Body of pancreas (tissue), 4 donors: ENCODE measurements around the gene DMGDH. TPM values are rescaled to one million over a fixed set of nuclear protein-coding genes. Genes with fewer than 3 reads are reported as not detected.

Experiments used
- ATAC-seq: fragments of 150-250 bp; one replicate; pipeline ENCODE4 v1.9.1; 2016
- DNase-seq, 4 donors: peaks; one replicate each; pipeline ENCODE4 v3.0.0-alpha.2; 2019
- H3K27ac ChIP-seq, 4 donors: fragments of 200-600 bp; sonication (generic); 1 replicate in 3 of 4; 2 replicates in 1 of 4; pipeline versions ENCODE4 v1.5.1 to v1.6.1; 2016 to 2019; ENCODE audit warnings: mild to moderate bottlenecking in 1 of 4, mixed read lengths in 1 of 4, moderate library complexity in 1 of 4
- H3K27me3 ChIP-seq, 2 donors: fragments of 200-600 bp; sonication (generic); one replicate each; pipeline ENCODE4 v1.6.0; 2016; ENCODE audit warnings: mild to moderate bottlenecking in 1 of 2
- H3K36me3 ChIP-seq, 2 donors: fragments of 200-600 bp; sonication (generic); replicated peaks in 1 of 2; 2 replicates each; pipeline ENCODE4 v1.5.1; 2016; ENCODE audit warnings: low read depth in 2 of 2; ENCODE audit not compliant: insufficient read depth in 1 of 2
- H3K4me1 ChIP-seq: fragments of 200-600 bp; sonication (generic); one replicate; pipeline ENCODE4 v1.6.0; 2016
- H3K4me3 ChIP-seq, 2 donors: fragments of 200-600 bp; sonication (generic); 1 replicate in 1 of 2; 2 replicates in 1 of 2; pipeline ENCODE4 v1.5.1; 2016 to 2019
- H3K9me3 ChIP-seq, 3 donors: fragments of 200-600 bp; sonication (generic); 1 replicate in 2 of 3; 2 replicates in 1 of 3; pipeline ENCODE4 v1.5.1; 2016
- POLR2A ChIP-seq, 3 donors: fragments of 450-650 bp; IDR thresholded peaks; one replicate each; pipeline ENCODE4 v1.6.1; 2016; ENCODE audit warnings: antibody characterized with exemption in 3 of 3, mild to moderate bottlenecking in 2 of 3
- WGBS, 2 donors: methylation state at CpG; one replicate each; pipeline ENCODE4 v1.1.5; 2017; 5-methylcytosine and 5-hydroxymethylcytosine counted together
- intact Hi-C: fragments of 100-400 bp; cut with DNase I; formaldehyde crosslinking; loops from one replicate; pipeline ENCODE4 v1.15.1; 2023
- total RNA-seq, 2 donors: library from RNA; depleted of rRNA; stranded (reverse); fragments of >200 nt; gene quantifications; one replicate each; pipeline ENCODE4 v1.1.0, GENCODE V29; 2016
- TF ChIP-seq, protein P1 (sequence below), 7 experiments: fragments of 450-650 bp in 4 of 7; fragments of 200-600 bp in 3 of 7; sonication (generic) in 3 of 7; IDR thresholded peaks; one replicate each; pipeline ENCODE4 v1.5.1; 2016 to 2019; ENCODE audit warnings: antibody characterized with exemption in 7 of 7

Gene DMGDH
- total RNA-seq, 2 donors from 2014 or later, result 4.7 to 7.3 TPM

DNA sequence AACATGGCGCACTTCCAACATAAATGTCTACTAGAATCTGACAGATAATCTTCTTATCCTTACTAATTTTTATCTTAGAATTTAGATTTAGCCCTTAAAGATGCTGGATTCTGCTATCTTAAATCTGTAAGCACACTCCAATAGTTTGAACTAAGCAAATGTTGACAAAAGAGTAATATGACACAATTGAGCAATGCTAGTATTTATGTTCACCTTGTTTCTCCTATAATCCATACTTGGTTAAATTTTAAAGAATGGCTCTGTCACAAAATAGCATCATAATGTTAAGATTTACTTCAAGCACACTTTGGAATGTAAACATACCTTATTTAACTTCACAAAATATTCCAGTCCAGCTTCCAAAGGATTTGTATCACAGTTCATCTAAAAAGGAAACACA, 45.5 kb downstream of the DMGDH start:
- no peak overlapping the region for H3K4me3 ChIP-seq

DNA sequence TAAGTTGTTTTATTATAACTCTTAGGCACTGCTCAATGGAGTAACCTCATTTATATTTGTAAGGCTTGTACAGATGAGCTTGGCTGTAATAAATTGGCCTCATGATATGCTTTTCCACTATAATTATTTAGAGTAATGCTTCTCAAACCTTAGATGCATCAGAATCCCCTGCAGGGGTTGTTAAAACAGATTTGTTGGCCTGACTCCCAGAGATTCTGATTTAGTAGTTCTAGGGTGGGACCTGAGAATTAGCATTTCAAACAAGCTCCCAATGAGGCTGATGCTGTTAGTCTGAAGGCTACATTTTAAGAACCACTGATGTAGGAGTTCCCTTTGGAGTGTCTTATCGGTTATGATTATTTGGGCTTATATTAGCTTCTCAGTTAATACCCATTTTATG, 46.1 kb downstream of the DMGDH start:
- ATAC-seq (no peak), DNase-seq (no peak)
- Histone ChIP-seq H3K4me3 (no peak overlapping the region), H3K4me1 (peaks cover 14% of the 10 kb centered on the region), H3K36me3 (no peaks in the 10 kb centered on the region), H3K9me3 (no peaks in the 10 kb centered on the region), H3K27ac (no peak overlapping the region), H3K27me3 (no peaks in the 10 kb centered on the region)
- TF ChIP-seq, protein P1, sequence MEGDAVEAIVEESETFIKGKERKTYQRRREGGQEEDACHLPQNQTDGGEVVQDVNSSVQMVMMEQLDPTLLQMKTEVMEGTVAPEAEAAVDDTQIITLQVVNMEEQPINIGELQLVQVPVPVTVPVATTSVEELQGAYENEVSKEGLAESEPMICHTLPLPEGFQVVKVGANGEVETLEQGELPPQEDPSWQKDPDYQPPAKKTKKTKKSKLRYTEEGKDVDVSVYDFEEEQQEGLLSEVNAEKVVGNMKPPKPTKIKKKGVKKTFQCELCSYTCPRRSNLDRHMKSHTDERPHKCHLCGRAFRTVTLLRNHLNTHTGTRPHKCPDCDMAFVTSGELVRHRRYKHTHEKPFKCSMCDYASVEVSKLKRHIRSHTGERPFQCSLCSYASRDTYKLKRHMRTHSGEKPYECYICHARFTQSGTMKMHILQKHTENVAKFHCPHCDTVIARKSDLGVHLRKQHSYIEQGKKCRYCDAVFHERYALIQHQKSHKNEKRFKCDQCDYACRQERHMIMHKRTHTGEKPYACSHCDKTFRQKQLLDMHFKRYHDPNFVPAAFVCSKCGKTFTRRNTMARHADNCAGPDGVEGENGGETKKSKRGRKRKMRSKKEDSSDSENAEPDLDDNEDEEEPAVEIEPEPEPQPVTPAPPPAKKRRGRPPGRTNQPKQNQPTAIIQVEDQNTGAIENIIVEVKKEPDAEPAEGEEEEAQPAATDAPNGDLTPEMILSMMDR (IDR thresholded peaks at IDR 0.05), result no peak
- TF ChIP-seq POLR2A (IDR thresholded peaks at IDR 0.05), result no peak
- intact Hi-C loops, result loop anchor here (10.0 kb wide), 1 partner anchor 111 kb away; no protein-coding TSS in a partner anchor
- 95 to 100% methylated on average over 1 of the region's 1 CpG for WGBS, 2 donors

More for the DNA sequence above, 45.5 kb downstream of the DMGDH start:
- no peak overlapping the region for H3K27ac ChIP-seq
- 83% methylated on average over 1 of the region's 1 CpG for WGBS, 2 donors
- peaks cover 14% of the 10 kb centered on the region for H3K4me1 ChIP-seq
- TF ChIP-seq, protein P1 (IDR thresholded peaks at IDR 0.05), result no peak
- no peak for TF ChIP-seq POLR2A (IDR thresholded peaks at IDR 0.05)
- H3K27me3 ChIP-seq, result no peaks in the 10 kb centered on the region
- ATAC-seq (no peak), DNase-seq (no peak)
- H3K36me3 ChIP-seq, result no peaks in the 10 kb centered on the region
- intact Hi-C loops, result loop anchor here (10.0 kb wide), 1 partner anchor 111 kb away; no protein-coding TSS in a partner anchor
- H3K9me3 ChIP-seq, result no peaks in the 10 kb centered on the region

GRCh38 chr5:79022771-79023170, 46.7 kb downstream of the DMGDH start:
- ATAC-seq, result no peak
- Histone ChIP-seq H3K27ac (no peak overlapping the region), H3K9me3 (no peaks in the 10 kb centered on the region), H3K27me3 (no peaks in the 10 kb centered on the region), H3K4me3 (no peak overlapping the region), H3K36me3 (no peaks in the 10 kb centered on the region), H3K4me1 (peaks cover 14% of the 10 kb centered on the region)
- intact Hi-C loops, result loop anchor here (10.0 kb wide), 1 partner anchor 112 kb away; no protein-coding TSS in a partner anchor
- 78 to 82% methylated on average over 2 of the region's 2 CpGs for WGBS, 2 donors
- no peak for TF ChIP-seq POLR2A (IDR thresholded peaks at IDR 0.05)
- TF ChIP-seq, protein P1 (IDR thresholded peaks at IDR 0.05), result no peak
- DNase-seq, result no peak

DNA sequence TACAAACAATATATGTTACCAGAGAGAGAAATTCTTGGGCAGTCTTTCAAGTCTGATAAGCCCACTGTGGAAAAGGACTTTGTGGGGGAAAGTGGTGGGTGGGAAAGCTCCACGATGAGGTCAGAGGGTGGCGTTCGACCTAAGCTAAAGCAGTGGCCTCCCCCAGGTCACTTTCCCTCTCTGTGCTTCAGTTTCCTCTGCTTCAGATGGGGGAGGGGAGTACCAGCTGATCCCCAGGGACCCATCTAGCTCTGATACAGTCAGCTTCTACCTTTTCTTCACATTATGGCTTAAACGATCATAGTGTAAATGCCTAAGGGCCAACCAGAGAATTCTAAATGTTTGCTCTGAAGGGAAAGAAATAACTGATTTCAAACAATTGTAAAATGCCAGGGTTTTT, 47.7 kb downstream of the DMGDH start:
- intact Hi-C loops, result loop anchor here (10.0 kb wide), 1 partner anchor 113 kb away; no protein-coding TSS in a partner anchor
- DNase-seq, result no peak
- H3K4me3 ChIP-seq, result no peak overlapping the region
- 29 to 32% methylated on average over 4 of the region's 4 CpGs for WGBS, 2 donors
- H3K27ac ChIP-seq, result no peak overlapping the region
- no peaks in the 10 kb centered on the region for H3K36me3 ChIP-seq
- peaks cover 14% of the 10 kb centered on the region for H3K4me1 ChIP-seq
- H3K9me3 ChIP-seq, result no peaks in the 10 kb centered on the region
- ATAC-seq, result no peak
- H3K27me3 ChIP-seq, result no peaks in the 10 kb centered on the region
- TF ChIP-seq, protein P1 (IDR thresholded peaks at IDR 0.05), result no peak
- no peak for TF ChIP-seq POLR2A (IDR thresholded peaks at IDR 0.05)
